DND-41 (cell line): ENCODE measurements around the gene SLC44A3.

Experiments used
- ATAC-seq: fragments of 200-7000 bp; cut with Tn5 transposase; 3 replicates; pipeline ENCODE4 v1.9.1; 2021; ENCODE audit warnings: low read depth; ENCODE audit not compliant: insufficient read depth
- DNase-seq: peaks from one replicate; pipeline ENCODE4 v3.0.0-alpha.2; 2020
- H2AFZ ChIP-seq: 2 replicates; pipeline ENCODE4 v1.6.0; 2012; ENCODE audit warnings: low read depth, low read length
- H3K27ac ChIP-seq: 2 replicates; pipeline ENCODE4 v1.5.1; 2012; ENCODE audit warnings: low read length, inconsistent platforms
- H3K27me3 ChIP-seq: fragments of 200-600 bp; sonication (generic); 2 replicates; pipeline ENCODE4 v1.6.0; 2012; ENCODE audit warnings: low read length, mild to moderate bottlenecking, inconsistent platforms; ENCODE audit not compliant: insufficient read depth, poor library complexity
- H3K36me3 ChIP-seq: 2 replicates; pipeline ENCODE4 v1.5.1; 2012; ENCODE audit warnings: low read length, inconsistent platforms; ENCODE audit not compliant: insufficient read depth
- H3K4me1 ChIP-seq: 2 replicates; pipeline ENCODE4 v1.5.1; 2012; ENCODE audit warnings: mild to moderate bottlenecking, low read length; ENCODE audit not compliant: insufficient read depth
- H3K4me2 ChIP-seq: 2 replicates; pipeline ENCODE4 v1.6.0; 2012; ENCODE audit warnings: mild to moderate bottlenecking, moderate library complexity, low read length, inconsistent platforms; ENCODE audit not compliant: insufficient read depth
- H3K4me3 ChIP-seq, 2 experiments: fragments of 200-600 bp in 1 of 2; shearing (Covaris generic) in 1 of 2; 2 replicates each; pipeline ENCODE4 v1.5.1; 2012 to 2016; ENCODE audit warnings: inconsistent platforms in 2 of 2, low read length in 2 of 2, mild to moderate bottlenecking in 2 of 2, low read depth in 1 of 2, moderate library complexity in 1 of 2
- H3K79me2 ChIP-seq: 2 replicates; pipeline ENCODE4 v1.6.0; 2012; ENCODE audit warnings: low read length, inconsistent platforms; ENCODE audit not compliant: insufficient read depth
- H3K9ac ChIP-seq: 2 replicates; pipeline ENCODE4 v1.6.0; 2012; ENCODE audit warnings: low read depth, mild to moderate bottlenecking, inconsistent platforms, low read length, moderate library complexity
- H3K9me3 ChIP-seq: 2 replicates; pipeline ENCODE4 v1.5.1; 2012; ENCODE audit warnings: low read length, moderate library complexity, mild to moderate bottlenecking, inconsistent platforms; ENCODE audit not compliant: insufficient read depth, severe bottlenecking
- H4K20me1 ChIP-seq: 2 replicates; pipeline ENCODE4 v1.6.0; 2012; ENCODE audit warnings: low read length; ENCODE audit not compliant: insufficient read depth
- CTCF ChIP-seq: IDR thresholded peaks from 2 replicates; pipeline ENCODE4 v1.5.1; 2012; ENCODE audit warnings: borderline replicate concordance, low read length, moderate library complexity, mild to moderate bottlenecking; ENCODE audit not compliant: poor library complexity, severe bottlenecking; ENCODE audit errors: extremely low read depth
- EZH2 ChIP-seq: IDR thresholded peaks from 3 replicates; pipeline ENCODE4 v1.6.1; 2012; ENCODE audit warnings: borderline replicate concordance, low read depth, mild to moderate bottlenecking, moderate library complexity, low read length, inconsistent platforms; ENCODE audit not compliant: severe bottlenecking

Gene SLC44A3

GRCh38 chr1:94919241-94920030 lies 99.3 kb downstream of the SLC44A3 start:
- no peak overlapping the region for H3K4me3 ChIP-seq
- TF ChIP-seq EZH2: no peak
- no peak for TF ChIP-seq CTCF
- H3K27ac ChIP-seq: no peak overlapping the region
- H3K9ac ChIP-seq: no peak overlapping the region
- no peaks in the 10 kb centered on the region for H3K9me3 ChIP-seq
- peak overlapping the region; percentile 16; the same call in 1 of the 2 replicates for H2AFZ ChIP-seq
- no peaks in the 10 kb centered on the region for H4K20me1 ChIP-seq
- H3K79me2 ChIP-seq: no peaks in the 10 kb centered on the region
- no peaks in the 10 kb centered on the region for H3K36me3 ChIP-seq
- no peak overlapping the region for H3K4me2 ChIP-seq
- H3K27me3 ChIP-seq: no peaks in the 10 kb centered on the region
- no peak for DNase-seq
- H3K4me1 ChIP-seq: no peaks in the 10 kb centered on the region
- no peak for ATAC-seq

GRCh38 chr1:94920061-94920460 lies 99.9 kb downstream of the SLC44A3 start:
- Histone ChIP-seq H2AFZ (no peak overlapping the region), H3K4me3 (no peak overlapping the region), H3K27ac (no peak overlapping the region), H3K79me2 (no peaks in the 10 kb centered on the region), H3K36me3 (no peaks in the 10 kb centered on the region), H3K27me3 (no peaks in the 10 kb centered on the region), H3K4me1 (no peaks in the 10 kb centered on the region), H4K20me1 (no peaks in the 10 kb centered on the region), H3K9me3 (no peaks in the 10 kb centered on the region), H3K9ac (no peak overlapping the region), H3K4me2 (no peak overlapping the region)
- TF ChIP-seq CTCF: no peak
- no peak for TF ChIP-seq EZH2
- no peak for DNase-seq
- ATAC-seq: no peak

- TF ChIP-seq CTCF (no peak), EZH2 (no peak)
- Histone ChIP-seq H3K27me3 (no peaks in the 10 kb centered on the region), H3K27ac (no peak overlapping the region), H3K4me2 (no peak overlapping the region), H3K4me1 (no peaks in the 10 kb centered on the region), H3K36me3 (no peaks in the 10 kb centered on the region), H3K9ac (no peak overlapping the region), H2AFZ (no peak overlapping the region), H4K20me1 (no peaks in the 10 kb centered on the region), H3K4me3 (no peak overlapping the region), H3K9me3 (peaks cover 4% of the 10 kb centered on the region), H3K79me2 (no peaks in the 10 kb centered on the region)
- DNase-seq: no peak
- ATAC-seq: no peak
Observed at GRCh38 chr1:94921977-94922376, 101.8 kb downstream of the SLC44A3 start.
